ENCODE data around the gene CLIP1. TPM values are rescaled to one million over a fixed set of nuclear protein-coding genes. Genes with fewer than 3 reads are reported as not detected.

CLIP1 gene
- total RNA-seq, 1 experiment from 2014 or later, result 42.9 TPM

- Histone ChIP-seq H3K9me2 (ENCODE audit: insufficient read depth) (no peaks in the 10 kb centered on the region), H3K4me1 (ENCODE audit: control insufficient read depth in 1 of 2, insufficient read depth in 2 of 2, low read length in 2 of 2) (no peaks in the 10 kb centered on the region), H3K9me3 (ENCODE audit: control insufficient read depth in 1 of 2, insufficient read depth in 1 of 2, low read depth in 1 of 2, low read length in 2 of 2) (no peaks in the 10 kb centered on the region), H4K20me1 (ENCODE audit: insufficient read depth) (no peaks in the 10 kb centered on the region), H3K27me3 (ENCODE audit: insufficient read depth, low read length) (no peaks in the 10 kb centered on the region), H3K36me3 (ENCODE audit: control insufficient read depth in 1 of 2, insufficient read depth in 2 of 2, low read length in 2 of 2) (peaks cover 10 to 17% of the 10 kb centered on the region in 2 experiments; a peak in 2 of 4 replicates), H3K4me2 (ENCODE audit: low read length) (no peak overlapping the region), H3K9ac (ENCODE audit: low read length) (no peak overlapping the region), H3K79me2 (ENCODE audit: insufficient read depth, low read length) (no peaks in the 10 kb centered on the region), H2AFZ (ENCODE audit: low read depth, low read length, poor library complexity, severe bottlenecking) (no peak overlapping the region), H3K27ac (ENCODE audit: low read depth, low read length) (no peak overlapping the region), H3K4me3 (replicated peaks in 1 of 2; ENCODE audit: low read depth in 1 of 2, low read length in 2 of 2) (no peak overlapping the region)
- BruUV-seq (replicated peaks), result no TSS peak
- intact Hi-C loops (cut with micrococcal nuclease), result no loop called here
- ChIA-PET CTCF (no interaction called here), POLR2A (no interaction called here), RAD21 (ENCODE audit: low non-redundant PET in 1 of 2, low total read pairs in 2 of 2, uncharacterized antibody in 2 of 2, unreplicated experiment in 2 of 2) (no interaction called here)
- ATAC-seq, result no peak
- no peak for TF ChIP-seq SRF (IDR thresholded peaks at IDR 0.05; ENCODE audit: low read depth)
- no peak for TF ChIP-seq MAX (IDR thresholded peaks at IDR 0.05)
- TF ChIP-seq EGR1 (IDR thresholded peaks at IDR 0.05; ENCODE audit: low read depth), result no peak
- no peak for DNase-seq (ENCODE audit: low read depth, low spot score)
Observed at GRCh38 chr12:122352394-122352793, 70.1 kb downstream of the CLIP1 start.

- H3K9me2 ChIP-seq (ENCODE audit: insufficient read depth), result no peaks in the 10 kb centered on the region
- CTCF ChIA-PET, result no interaction called here
- BruUV-seq (replicated peaks), result no TSS peak
- RAD21 ChIA-PET (ENCODE audit: low non-redundant PET in 1 of 2, low total read pairs in 2 of 2, uncharacterized antibody in 2 of 2, unreplicated experiment in 2 of 2), result no interaction called here
- H3K4me1 ChIP-seq (ENCODE audit: control insufficient read depth in 1 of 2, insufficient read depth in 2 of 2, low read length in 2 of 2), result no peaks in the 10 kb centered on the region
- H3K9me3 ChIP-seq (ENCODE audit: control insufficient read depth in 1 of 2, insufficient read depth in 1 of 2, low read depth in 1 of 2, low read length in 2 of 2), result no peaks in the 10 kb centered on the region
- DNase-seq (ENCODE audit: low read depth, low spot score) (no peak), ATAC-seq (no peak)
- no peak overlapping the region for H3K4me3 ChIP-seq (replicated peaks in 1 of 2; ENCODE audit: low read depth in 1 of 2, low read length in 2 of 2)
- H3K4me2 ChIP-seq (ENCODE audit: low read length), result no peak overlapping the region
- H4K20me1 ChIP-seq (ENCODE audit: insufficient read depth), result no peaks in the 10 kb centered on the region
- intact Hi-C loops (cut with micrococcal nuclease), result no loop called here
- H3K36me3 ChIP-seq (ENCODE audit: control insufficient read depth in 1 of 2, insufficient read depth in 2 of 2, low read length in 2 of 2), result peaks cover 10 to 17% of the 10 kb centered on the region in 2 experiments; a peak in 2 of 4 replicates
- H2AFZ ChIP-seq (ENCODE audit: low read depth, low read length, poor library complexity, severe bottlenecking), result no peak overlapping the region
- H3K9ac ChIP-seq (ENCODE audit: low read length), result no peak overlapping the region
- TF ChIP-seq, protein P1, sequence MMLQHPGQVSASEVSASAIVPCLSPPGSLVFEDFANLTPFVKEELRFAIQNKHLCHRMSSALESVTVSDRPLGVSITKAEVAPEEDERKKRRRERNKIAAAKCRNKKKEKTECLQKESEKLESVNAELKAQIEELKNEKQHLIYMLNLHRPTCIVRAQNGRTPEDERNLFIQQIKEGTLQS (IDR thresholded peaks at IDR 0.05), result no peak
- TF ChIP-seq ELF1 (IDR thresholded peaks at IDR 0.05; ENCODE audit: borderline replicate concordance, low read depth) (no peak), MAX (IDR thresholded peaks at IDR 0.05) (no peak), POLR2AphosphoS5 (IDR thresholded peaks at IDR 0.05; ENCODE audit: low read depth, low read length) (no peak), CTCF (IDR thresholded peaks at IDR 0.05 in 2 of 3, conservative IDR thresholded peaks at IDR 0.05 in 1 of 3; ENCODE audit: borderline replicate concordance in 1 of 3, insufficient read depth in 1 of 3, low read depth in 2 of 3, low read length in 2 of 3) (no peak; a peak in 1 of 6 replicates), POLR2A (IDR thresholded peaks at IDR 0.05; ENCODE audit: borderline replicate concordance, extremely low read depth, insufficient read depth, insufficient read length) (no peak), ZBTB33 (IDR thresholded peaks at IDR 0.05; ENCODE audit: extremely low read depth, insufficient replicate concordance, low read length) (no peak), ZFX (IDR thresholded peaks at IDR 0.05) (no peak), TCF7L2 (IDR thresholded peaks at IDR 0.05; ENCODE audit: borderline replicate concordance, extremely low read depth, insufficient read depth, insufficient read length) (no peak), SP1 (IDR thresholded peaks at IDR 0.05; ENCODE audit: low read depth) (no peak), SRF (IDR thresholded peaks at IDR 0.05; ENCODE audit: low read depth) (no peak), FOSL1 (IDR thresholded peaks at IDR 0.05; ENCODE audit: low read depth) (no peak), EZH2 (IDR thresholded peaks at IDR 0.05) (no peak), SIN3A (IDR thresholded peaks at IDR 0.05; ENCODE audit: low read depth) (no peak), JUND (IDR thresholded peaks at IDR 0.05) (no peak)
- H3K27me3 ChIP-seq (ENCODE audit: insufficient read depth, low read length), result no peaks in the 10 kb centered on the region
- POLR2A ChIA-PET, result no interaction called here
- H3K79me2 ChIP-seq (ENCODE audit: insufficient read depth, low read length), result no peaks in the 10 kb centered on the region
- H3K27ac ChIP-seq (ENCODE audit: low read depth, low read length), result no peak overlapping the region
Observed at GRCh38 chr12:122350141-122350848, 72.2 kb downstream of the CLIP1 start.

All from HCT116 (cell line).